Measurements from ENCODE around the gene ATOX1. TPM values are rescaled to one million over a fixed set of nuclear protein-coding genes. Genes with fewer than 3 reads are reported as not detected.

The ATOX1 gene
- total and polyA plus RNA-seq, 2 experiments from 2014 or later = 68.2 to 190 TPM

GRCh38 chr5:151766975-151767374 lies 8.5 kb upstream of the ATOX1 start:
- TF ChIP-seq, protein P1, sequence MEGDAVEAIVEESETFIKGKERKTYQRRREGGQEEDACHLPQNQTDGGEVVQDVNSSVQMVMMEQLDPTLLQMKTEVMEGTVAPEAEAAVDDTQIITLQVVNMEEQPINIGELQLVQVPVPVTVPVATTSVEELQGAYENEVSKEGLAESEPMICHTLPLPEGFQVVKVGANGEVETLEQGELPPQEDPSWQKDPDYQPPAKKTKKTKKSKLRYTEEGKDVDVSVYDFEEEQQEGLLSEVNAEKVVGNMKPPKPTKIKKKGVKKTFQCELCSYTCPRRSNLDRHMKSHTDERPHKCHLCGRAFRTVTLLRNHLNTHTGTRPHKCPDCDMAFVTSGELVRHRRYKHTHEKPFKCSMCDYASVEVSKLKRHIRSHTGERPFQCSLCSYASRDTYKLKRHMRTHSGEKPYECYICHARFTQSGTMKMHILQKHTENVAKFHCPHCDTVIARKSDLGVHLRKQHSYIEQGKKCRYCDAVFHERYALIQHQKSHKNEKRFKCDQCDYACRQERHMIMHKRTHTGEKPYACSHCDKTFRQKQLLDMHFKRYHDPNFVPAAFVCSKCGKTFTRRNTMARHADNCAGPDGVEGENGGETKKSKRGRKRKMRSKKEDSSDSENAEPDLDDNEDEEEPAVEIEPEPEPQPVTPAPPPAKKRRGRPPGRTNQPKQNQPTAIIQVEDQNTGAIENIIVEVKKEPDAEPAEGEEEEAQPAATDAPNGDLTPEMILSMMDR (IDR thresholded peaks at IDR 0.05; ENCODE audit: low read depth, low read length) = no peak
- peaks cover 10% of the 10 kb centered on the region for H3K4me1 ChIP-seq (ENCODE audit: low read depth)
- no peak for DNase-seq (ENCODE audit: low read depth in 1 of 2, low spot score in 1 of 2)
- no peaks in the 10 kb centered on the region for H3K9me3 ChIP-seq (ENCODE audit: low read depth)
- H3K27ac ChIP-seq = no peak overlapping the region
- H3K27me3 ChIP-seq = no peaks in the 10 kb centered on the region
- H3K4me3 ChIP-seq = no peak overlapping the region
- H3K36me3 ChIP-seq = no peaks in the 10 kb centered on the region

DNA sequence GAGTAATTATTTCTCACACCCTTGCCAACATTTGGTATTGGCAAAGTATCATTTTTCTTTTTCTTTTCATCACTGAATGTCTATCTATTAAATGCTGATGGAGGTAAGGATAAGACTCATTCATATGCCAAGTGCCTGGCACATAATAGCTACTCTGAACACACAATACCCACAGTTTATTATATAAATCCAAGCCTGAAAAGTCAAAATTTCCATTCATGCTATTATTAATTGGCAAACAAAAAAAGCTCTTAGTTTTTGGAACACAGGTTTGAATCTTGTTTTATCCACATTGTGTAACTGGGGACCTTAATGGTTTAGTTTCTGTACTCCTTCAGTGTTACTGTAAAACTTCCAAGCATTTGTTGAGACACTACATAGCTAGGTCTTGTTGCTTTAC lies 6.4 kb upstream of the ATOX1 start:
- Histone ChIP-seq H3K36me3 (no peaks in the 10 kb centered on the region), H3K4me1 (ENCODE audit: low read depth) (no peaks in the 10 kb centered on the region), H3K4me3 (no peak overlapping the region), H3K9me3 (ENCODE audit: low read depth) (no peaks in the 10 kb centered on the region), H3K27me3 (no peaks in the 10 kb centered on the region), H3K27ac (no peak overlapping the region)
- no peak for DNase-seq (ENCODE audit: low read depth in 1 of 2, low spot score in 1 of 2)
- TF ChIP-seq, protein P1 (IDR thresholded peaks at IDR 0.05; ENCODE audit: low read depth, low read length) = no peak

DNA sequence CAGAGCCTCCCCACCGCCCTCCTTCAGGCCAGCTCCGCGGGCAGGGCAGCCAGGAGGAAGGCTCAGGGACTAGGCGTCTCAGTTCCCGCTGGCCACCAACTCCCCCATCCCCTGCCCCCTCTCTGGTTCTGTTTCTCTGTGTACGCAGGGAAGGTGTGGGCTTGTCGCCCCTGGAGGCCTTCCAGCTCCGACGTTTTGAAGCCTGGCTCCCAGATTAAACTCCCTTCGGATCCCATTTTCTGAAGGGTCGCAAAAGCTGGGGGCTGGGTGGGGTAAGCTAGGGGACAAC lies 346 bp downstream of the ATOX1 start:
- H3K9me3 ChIP-seq (ENCODE audit: low read depth) = no peaks in the 10 kb centered on the region
- TF ChIP-seq, protein P1 (IDR thresholded peaks at IDR 0.05; ENCODE audit: low read depth, low read length) = no peak
- H3K4me3 ChIP-seq = peak overlapping the region; percentile 72
- peak overlapping the region; percentile 86 for H3K27ac ChIP-seq
- H3K27me3 ChIP-seq = no peaks in the 10 kb centered on the region
- peaks cover 17% of the 10 kb centered on the region for H3K4me1 ChIP-seq (ENCODE audit: low read depth)
- no peaks in the 10 kb centered on the region for H3K36me3 ChIP-seq
- DNase-seq (ENCODE audit: low read depth in 1 of 2, low spot score in 1 of 2) = no peak

DNA sequence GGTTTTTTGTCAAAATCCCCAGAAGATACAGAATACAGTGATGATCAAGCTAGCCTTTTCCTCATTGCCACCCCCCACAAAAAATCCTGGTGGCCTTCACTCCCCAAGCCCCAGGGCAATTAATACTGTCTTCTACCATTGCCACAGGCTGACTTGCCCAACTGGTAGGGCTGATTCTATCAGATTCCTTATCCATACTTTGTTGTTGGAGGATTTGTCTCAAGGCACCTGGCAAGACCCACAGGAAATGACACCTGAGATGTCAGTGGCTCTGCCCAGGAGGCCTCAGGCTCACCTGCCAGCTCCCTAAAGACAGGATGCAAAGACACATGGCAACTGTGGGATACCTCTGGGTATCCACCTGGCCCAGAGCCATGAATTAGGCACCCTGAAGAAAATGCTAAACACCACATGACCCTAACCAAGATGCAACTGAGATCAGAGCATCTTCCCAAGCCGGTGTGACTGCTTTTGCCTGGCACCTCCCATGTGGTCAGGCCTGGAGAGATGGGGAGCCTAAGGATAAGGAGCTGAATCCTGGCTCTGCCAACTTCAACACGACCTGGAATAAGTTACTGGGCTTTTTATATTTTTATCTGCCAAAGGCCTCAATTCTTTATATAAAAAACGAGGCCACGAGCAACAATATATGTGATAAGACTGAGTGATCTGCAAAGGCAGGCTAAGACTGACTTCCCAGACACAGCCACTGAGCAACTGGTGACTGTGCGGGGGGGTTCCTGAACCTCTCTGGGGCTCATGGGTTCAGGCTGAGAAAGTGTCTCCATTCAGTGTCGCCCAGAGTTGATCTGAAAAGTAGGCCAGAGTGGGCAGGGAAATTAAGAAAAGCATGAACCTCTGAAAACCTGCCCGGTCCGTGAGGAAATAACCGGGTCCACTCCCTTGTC lies 944 bp downstream of the ATOX1 start:
- H3K4me1 ChIP-seq (ENCODE audit: low read depth) = peaks cover 17% of the 10 kb centered on the region
- peak overlapping the region; percentile 72 for H3K4me3 ChIP-seq
- no peak for DNase-seq (ENCODE audit: low read depth in 1 of 2, low spot score in 1 of 2)
- H3K27ac ChIP-seq = peak overlapping the region; percentile 86
- H3K27me3 ChIP-seq = no peaks in the 10 kb centered on the region
- no peaks in the 10 kb centered on the region for H3K9me3 ChIP-seq (ENCODE audit: low read depth)
- TF ChIP-seq, protein P1 (IDR thresholded peaks at IDR 0.05; ENCODE audit: low read depth, low read length) = no peak
- H3K36me3 ChIP-seq = no peaks in the 10 kb centered on the region

DNA sequence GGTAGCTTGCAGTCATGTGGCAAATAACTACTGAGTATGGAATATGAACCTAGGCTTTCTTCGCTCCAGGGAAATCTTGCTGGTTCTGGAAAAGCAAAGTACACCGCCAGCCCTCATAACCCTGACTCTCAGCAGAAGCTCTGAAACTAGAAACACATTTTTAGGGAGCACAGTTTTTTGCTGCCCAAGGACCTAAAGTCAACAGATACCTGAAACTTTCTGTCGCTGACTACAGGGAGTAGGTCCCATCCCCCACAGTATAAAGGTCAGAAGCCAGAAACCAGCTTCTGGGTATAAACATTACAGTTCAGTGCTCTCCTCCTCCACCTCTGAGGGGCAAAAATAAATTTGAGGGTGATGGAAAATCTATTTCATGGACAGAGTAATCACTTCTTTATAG lies 3.0 kb downstream of the ATOX1 start:
- no peaks in the 10 kb centered on the region for H3K27me3 ChIP-seq
- no peak for DNase-seq (ENCODE audit: low read depth in 1 of 2, low spot score in 1 of 2)
- peak overlapping the region; percentile 41 for H3K27ac ChIP-seq
- peaks cover 17% of the 10 kb centered on the region for H3K4me1 ChIP-seq (ENCODE audit: low read depth)
- H3K9me3 ChIP-seq (ENCODE audit: low read depth) = no peaks in the 10 kb centered on the region
- H3K36me3 ChIP-seq = no peaks in the 10 kb centered on the region
- TF ChIP-seq, protein P1 (IDR thresholded peaks at IDR 0.05; ENCODE audit: low read depth, low read length) = no peak
- H3K4me3 ChIP-seq = no peak overlapping the region
